K562 (cell line): ENCODE data around the gene ACP1. TPM values are rescaled to one million over a fixed set of nuclear protein-coding genes. Genes with fewer than 3 reads are reported as not detected.

Source experiments
- ATAC-seq: fragments of 200-7000 bp; cut with Tn5 transposase; 3 replicates; pipeline ENCODE4 v1.9.1; 2020; ENCODE audit warnings: moderate library complexity
- BruUV-seq: library from RNA; stranded (reverse); fragments of 400-500 nt; replicated peaks from 2 replicates; lab custom pipeline; 2021; lab: Mats Ljungman, UMichigan
- CTCF ChIA-PET: fragments of 300-600 bp; formaldehyde crosslinking; extraction: SDS; loops from one replicate; lab custom pipeline; 2021; ENCODE audit warnings: low intra/inter-chr PET ratio; lab: Yijun Ruan, JAX
- POLR2A ChIA-PET: fragments of 300-600, 350-650 bp; sonication (Branson Sonifier 250); formaldehyde crosslinking; extraction: SDS; loops from one replicate; lab custom pipeline; 2021; ENCODE audit warnings: antibody characterized with exemption, inconsistent platforms; lab: Yijun Ruan, JAX
- DNase-seq, 4 experiments: peaks; one replicate each; pipeline versions ENCODE4 v3.0.0 to v3.0.0-alpha.2; 2011 to 2018; ENCODE audit warnings: low spot score in 3 of 4, mixed read lengths in 3 of 4; ENCODE audit errors: extremely low read depth in 1 of 4
- FAIRE-seq: peaks from 2 replicates; lab custom pipeline; 2011; peaks lifted over from hg19 to GRCh38; lab: Jason Lieb, UNC
- H2AFZ ChIP-seq: 2 replicates; pipeline ENCODE4 v1.6.0; 2011; ENCODE audit warnings: low read depth, low read length, control low read depth, inconsistent platforms
- H3K27ac ChIP-seq: fragments of 200-600 bp; 3 replicates; pipeline ENCODE4 v1.8.0; 2011; ENCODE audit warnings: low read depth, mild to moderate bottlenecking, control low read depth, inconsistent platforms, low read length, moderate library complexity, mixed read lengths; ENCODE audit errors: extremely low read depth
- H3K27me3 ChIP-seq, 2 experiments: fragments of 300-600 bp in 1 of 2; 2 replicates in 1 of 2; 3 replicates in 1 of 2; pipeline versions ENCODE4 v1.6.0 to v1.8.0; 2011; ENCODE audit warnings: inconsistent platforms in 2 of 2, low read length in 2 of 2, mild to moderate bottlenecking in 1 of 2, mixed read lengths in 1 of 2, moderate library complexity in 1 of 2; ENCODE audit not compliant: control insufficient read depth in 2 of 2, insufficient read depth in 2 of 2
- H3K36me3 ChIP-seq: fragments of 300-600 bp; 3 replicates; pipeline ENCODE4 v1.8.0; 2011; ENCODE audit warnings: mild to moderate bottlenecking, low read length, inconsistent platforms; ENCODE audit not compliant: control insufficient read depth, insufficient read depth
- H3K4me1 ChIP-seq, 2 experiments: fragments of 200-600 bp in 1 of 2; replicated peaks in 1 of 2; 2 replicates in 1 of 2; 3 replicates in 1 of 2; pipeline versions ENCODE4 v1.5.1 to v1.8.0; 2011; ENCODE audit warnings: inconsistent platforms in 2 of 2, low read length in 2 of 2, mild to moderate bottlenecking in 1 of 2, mixed read lengths in 1 of 2, moderate library complexity in 1 of 2; ENCODE audit not compliant: control insufficient read depth in 2 of 2, insufficient read depth in 2 of 2
- H3K4me2 ChIP-seq: 2 replicates; pipeline ENCODE4 v1.6.1; 2011; ENCODE audit warnings: low read length, control low read depth, inconsistent platforms, mixed read lengths; ENCODE audit not compliant: insufficient read depth
- H3K4me3 ChIP-seq: fragments of 200-600 bp; sonication (generic), shearing (Covaris generic); 2 replicates; pipeline ENCODE4 v1.5.1; 2016; ENCODE audit warnings: control low read depth, inconsistent platforms
- H3K79me2 ChIP-seq: fragments of 200-600 bp; 3 replicates; pipeline ENCODE4 v1.8.0; 2011; ENCODE audit warnings: low read length, inconsistent platforms; ENCODE audit not compliant: control insufficient read depth, insufficient read depth
- H3K9ac ChIP-seq, 2 experiments: 2 replicates each; pipeline versions ENCODE4 v1.6.0 to v1.6.1; 2011; ENCODE audit warnings: low read depth in 2 of 2, low read length in 2 of 2, control low read depth in 1 of 2, inconsistent platforms in 1 of 2, mild to moderate bottlenecking in 1 of 2, mixed read lengths in 1 of 2; ENCODE audit not compliant: insufficient read depth in 1 of 2
- H3K9me1 ChIP-seq: one replicate; pipeline ENCODE4 v1.6.0; 2011; ENCODE audit warnings: inconsistent platforms, mild to moderate bottlenecking, low read length, moderate library complexity; ENCODE audit not compliant: control insufficient read depth, insufficient read depth
- H3K9me3 ChIP-seq: replicated peaks from 2 replicates; pipeline ENCODE4 v1.5.1; 2011; ENCODE audit warnings: low read depth, low read length, inconsistent platforms; ENCODE audit not compliant: control insufficient read depth, insufficient read depth
- H4K20me1 ChIP-seq: replicated peaks from 2 replicates; pipeline ENCODE4 v1.6.1; 2011; ENCODE audit warnings: low read length, inconsistent platforms, mixed read lengths; ENCODE audit not compliant: control insufficient read depth, insufficient read depth
- ATF7 ChIP-seq: fragments of 450-650 bp; IDR thresholded peaks from 2 replicates; pipeline ENCODE4 v1.7.1; 2014; ENCODE audit warnings: mild to moderate bottlenecking, moderate library complexity
- BCOR ChIP-seq: fragments of 450-650 bp; IDR thresholded peaks from 2 replicates; pipeline ENCODE4 v1.6.1; 2016
- CEBPB ChIP-seq: fragments of 450-650 bp; IDR thresholded peaks from 2 replicates; pipeline ENCODE4 v1.6.1; 2016; ENCODE audit warnings: missing genetic modification characterization, missing compliant biosample characterization
- ELF1 ChIP-seq: fragments of 200-800 bp; sonication (Bioruptor generic); IDR thresholded peaks from 2 replicates; pipeline ENCODE4 v1.6.1; 2016; ENCODE audit warnings: missing genetic modification characterization, missing compliant biosample characterization
- HDAC8 ChIP-seq: fragments of 450-650 bp; IDR thresholded peaks from 2 replicates; pipeline ENCODE4 v1.6.1; 2016; ENCODE audit warnings: mild to moderate bottlenecking, missing genetic modification characterization, moderate library complexity, missing compliant biosample characterization
- HOXB6 ChIP-seq: fragments of 250-450 bp; sonication (Bioruptor Pico); IDR thresholded peaks from 2 replicates; pipeline ENCODE4 v1.5.1; 2022; ENCODE audit warnings: mild to moderate bottlenecking, borderline replicate concordance
- MAFF ChIP-seq: IDR thresholded peaks from 2 replicates; pipeline ENCODE4 v1.6.1; 2012; ENCODE audit warnings: low read length, improper control_type of control experiment
- MAFG ChIP-seq: fragments of 450-650 bp; conservative IDR thresholded peaks from 2 replicates; pipeline ENCODE4 v1.6.1; 2016; ENCODE audit warnings: missing genetic modification characterization, missing compliant biosample characterization
- MEF2A ChIP-seq: IDR thresholded peaks from 2 replicates; pipeline ENCODE4 v1.6.1; 2011; ENCODE audit warnings: low read depth, mild to moderate bottlenecking, low read length, moderate library complexity; ENCODE audit not compliant: control insufficient read depth
- PHB2 ChIP-seq: fragments of 450-650 bp; IDR thresholded peaks from 2 replicates; pipeline ENCODE4 v1.6.1; 2017; ENCODE audit warnings: low read depth
- RBM14 ChIP-seq: fragments of 200-400 bp; formaldehyde crosslinking; IDR thresholded peaks from 2 replicates; pipeline ENCODE4 v1.6.1; 2018; ENCODE audit warnings: low read depth, mild to moderate bottlenecking, low read length, moderate library complexity, borderline replicate concordance; ENCODE audit not compliant: insufficient read depth
- RFX5 ChIP-seq: IDR thresholded peaks from 2 replicates; pipeline ENCODE4 v1.6.1; 2011; ENCODE audit warnings: low read depth, mild to moderate bottlenecking, improper control_type of control experiment, low read length
- SIX5 ChIP-seq, 2 experiments: IDR thresholded peaks; 2 replicates each; pipeline ENCODE4 v1.6.1; 2011; ENCODE audit warnings: low read length in 2 of 2, borderline replicate concordance in 1 of 2, low read depth in 1 of 2, mild to moderate bottlenecking in 1 of 2, moderate library complexity in 1 of 2; ENCODE audit not compliant: insufficient read depth in 1 of 2
- SMAD4 ChIP-seq: fragments of 250-450 bp; sonication (Bioruptor Pico); conservative IDR thresholded peaks from 2 replicates; pipeline ENCODE4 v1.8.0; 2021; ENCODE audit warnings: inconsistent platforms, mild to moderate bottlenecking, moderate library complexity
- SRSF1 ChIP-seq: fragments of 200-400 bp; formaldehyde crosslinking; IDR thresholded peaks from 2 replicates; pipeline ENCODE4 v1.6.1; 2017; ENCODE audit warnings: mild to moderate bottlenecking, low read depth, low read length, moderate library complexity
- SRSF7 ChIP-seq: fragments of 200-400 bp; formaldehyde crosslinking; optimal IDR thresholded peaks from 2 replicates; pipeline ENCODE3; 2017; ENCODE audit warnings: mild to moderate bottlenecking, low read depth, low read length
- TFAM ChIP-seq: fragments of 250-450 bp; sonication (Bioruptor Pico); conservative IDR thresholded peaks from 2 replicates; pipeline ENCODE4 v1.5.0; 2021; ENCODE audit warnings: mild to moderate bottlenecking, moderate library complexity
- XRCC4 ChIP-seq: IDR thresholded peaks from one replicate; pipeline ENCODE4 v1.6.1; 2011; ENCODE audit not compliant: insufficient read depth, insufficient read length; ENCODE audit errors: extremely low read depth
- ZNF12 ChIP-seq: sonication (generic); formaldehyde crosslinking; IDR thresholded peaks from 2 replicates; pipeline ENCODE4 v1.4.0; 2020; ENCODE audit warnings: mild to moderate bottlenecking, missing genetic modification reagents
- ZNF57 ChIP-seq: fragments of 450-650 bp; formaldehyde crosslinking; IDR thresholded peaks from 2 replicates; pipeline ENCODE4 v1.4.0; 2020; ENCODE audit warnings: mild to moderate bottlenecking, moderate library complexity
- ZNF785 ChIP-seq: fragments of 250-450 bp; sonication (Bioruptor Pico); IDR thresholded peaks from 2 replicates; pipeline ENCODE4 v1.4.0; 2020; ENCODE audit warnings: mild to moderate bottlenecking
- ZSCAN32 ChIP-seq: fragments of 450-650 bp; formaldehyde crosslinking; IDR thresholded peaks from 2 replicates; pipeline ENCODE4 v1.4.0; 2020; ENCODE audit warnings: mild to moderate bottlenecking, moderate library complexity
- whole genome bisulfite sequencing: fragments of 100-300 bp; shearing (Covaris generic); methylation state at CpG from one replicate; pipeline ENCODE4 v1.1.6; 2016; ENCODE audit warnings: low coverage, mixed read lengths; ENCODE audit not compliant: insufficient coverage; ENCODE audit errors: missing lambda C conversion rate; 5-methylcytosine and 5-hydroxymethylcytosine counted together
- in situ Hi-C: fragments of 300-500 bp; cut with MboI; formaldehyde crosslinking; loops from 4 replicates; pipeline ENCODE4 v1.15.0; 2018; ENCODE audit warnings: inconsistent platforms, mixed read lengths
- intact Hi-C: fragments of 100-400 bp; cut with micrococcal nuclease; formaldehyde crosslinking; loops from 2 replicates; pipeline ENCODE4 v1.14.2; 2022
- polyA plus RNA-seq, 8 experiments: library from polyadenylated mRNA; depleted of rRNA in 4 of 8; stranded (reverse) in 5 of 8; unstranded in 3 of 8; fragments of >200 nt; fragmentation: Nextera tagmentation in 2 of 8; fragmentation: Illumina TruSeq in 1 of 8; extraction: Ambion mirVana in 2 of 8; extraction: Trizol in 1 of 8; gene quantifications; 2 replicates each; pipeline versions ENCODE4 v1.2.1 to v1.2.3, GENCODE V29; 2011 to 2014; ENCODE audit warnings: inconsistent platforms in 1 of 8, missing spikeins in 1 of 8
- total RNA-seq, 7 experiments: library from RNA; depleted of rRNA in 6 of 7; stranded (reverse); fragments of >200 nt in 6 of 7; fragmentation: Illumina TruSeq in 2 of 7; extraction: Trizol in 2 of 7; gene quantifications; 2 replicates each; pipeline versions ENCODE4 v1.2.1 to v1.2.3, GENCODE V29; 2011 to 2021; ENCODE audit warnings: low replicate concordance in 1 of 7
- TF ChIP-seq, protein P1 (sequence below): fragments of 250-450 bp; sonication (Bioruptor Pico); IDR thresholded peaks from 2 replicates; pipeline ENCODE4 v1.8.0; 2021; ENCODE audit warnings: borderline replicate concordance, mild to moderate bottlenecking, moderate library complexity; ENCODE audit not compliant: poor library complexity, severe bottlenecking
- TF ChIP-seq, protein P2 (sequence below): fragments of 250-450 bp; sonication (Bioruptor Pico); IDR thresholded peaks from 2 replicates; pipeline ENCODE4 v1.8.0; 2022; ENCODE audit warnings: inconsistent platforms

The ACP1 gene
- total and polyA plus RNA-seq, 9 of the 15 experiments (the other 6 are each of a cell fraction or from before 2014, with no cell fraction given), result 139 to 493 (median 189) TPM

DNA sequence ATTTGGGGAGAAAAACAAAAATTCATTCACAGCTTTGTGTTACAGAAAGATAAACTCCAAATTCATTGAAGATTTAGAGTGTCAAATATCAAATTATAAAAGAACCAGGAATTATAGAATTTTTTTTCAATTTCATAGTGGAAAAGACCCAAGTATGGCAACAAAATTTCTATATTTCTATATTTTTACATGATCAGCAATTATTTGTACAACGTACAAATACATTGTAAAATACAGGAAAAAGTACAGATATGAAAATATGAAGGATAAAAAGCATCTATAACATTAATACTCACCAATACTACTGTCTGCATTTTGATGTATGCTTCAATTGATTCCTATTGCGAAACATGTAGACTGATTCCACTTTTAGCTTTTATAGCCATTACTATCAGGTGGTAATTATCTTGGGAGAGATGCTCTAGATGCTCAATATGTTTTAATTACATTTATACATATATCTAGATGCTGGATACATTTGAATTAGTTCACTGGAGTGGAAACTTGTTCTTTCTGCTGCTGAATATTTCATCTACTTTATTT, 4.9 kb upstream of the ACP1 start:
- in situ Hi-C loops, result no loop called here
- WGBS, result 53% methylated on average over 2 of the region's 2 CpGs
- Histone ChIP-seq H3K36me3 (no peaks in the 10 kb centered on the region), H2AFZ (no peak overlapping the region), H4K20me1 (no peaks in the 10 kb centered on the region), H3K9me3 (peaks cover 8% of the 10 kb centered on the region), H3K27ac (no peak overlapping the region), H3K9ac (no peak overlapping the region), H3K79me2 (peaks cover 4% of the 10 kb centered on the region), H3K4me1 (peaks cover 0 to 13% of the 10 kb centered on the region in 2 experiments; a peak in 2 of 5 replicates), H3K9me1 (no peaks in the 10 kb centered on the region), H3K4me3 (no peak overlapping the region), H3K27me3 (no peaks in the 10 kb centered on the region; a peak in 1 of 5 replicates), H3K4me2 (no peak overlapping the region)
- CTCF ChIA-PET, result no interaction called here
- POLR2A ChIA-PET, result no interaction called here
- no TSS peak for BruUV-seq
- intact Hi-C loops, result no loop called here
- ATAC-seq (no peak), DNase-seq (no peak), FAIRE-seq (no peak)
- TF ChIP-seq PHB2 (no peak), ZSCAN32 (CRISPR knock-in tag) (no peak), ELF1 (tag) (no peak), SRSF1 (no peak), SIX5 (IDR thresholded peaks at IDR 0.05; ENCODE audit: borderline replicate concordance in 1 of 2, insufficient read depth in 1 of 2, low read depth in 1 of 2, low read length in 2 of 2) (no peak), MAFF (peak; percentile 3; the same call in 1 of the 2 replicates), HOXB6 (CRISPR knock-in tag) (no peak), TFAM (CRISPR knock-in tag) (no peak), BCOR (no peak), RFX5 (no peak), ZNF12 (CRISPR knock-in tag) (no peak), MEF2A (no peak), MAFG (tag) (peak; percentile 52; the same call in 1 of the 2 replicates), ZNF785 (CRISPR knock-in tag) (no peak), SMAD4 (CRISPR knock-in tag) (no peak), XRCC4 (no peak), ZNF57 (CRISPR knock-in tag) (no peak), ATF7 (no peak), RBM14 (no peak), CEBPB (tag) (peak; percentile 72), HDAC8 (tag) (no peak), SRSF7 (no peak)
- TF ChIP-seq, protein P1, sequence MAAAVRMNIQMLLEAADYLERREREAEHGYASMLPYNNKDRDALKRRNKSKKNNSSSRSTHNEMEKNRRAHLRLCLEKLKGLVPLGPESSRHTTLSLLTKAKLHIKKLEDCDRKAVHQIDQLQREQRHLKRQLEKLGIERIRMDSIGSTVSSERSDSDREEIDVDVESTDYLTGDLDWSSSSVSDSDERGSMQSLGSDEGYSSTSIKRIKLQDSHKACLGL (CRISPR knock-in tag), result no peak
- TF ChIP-seq, protein P2, sequence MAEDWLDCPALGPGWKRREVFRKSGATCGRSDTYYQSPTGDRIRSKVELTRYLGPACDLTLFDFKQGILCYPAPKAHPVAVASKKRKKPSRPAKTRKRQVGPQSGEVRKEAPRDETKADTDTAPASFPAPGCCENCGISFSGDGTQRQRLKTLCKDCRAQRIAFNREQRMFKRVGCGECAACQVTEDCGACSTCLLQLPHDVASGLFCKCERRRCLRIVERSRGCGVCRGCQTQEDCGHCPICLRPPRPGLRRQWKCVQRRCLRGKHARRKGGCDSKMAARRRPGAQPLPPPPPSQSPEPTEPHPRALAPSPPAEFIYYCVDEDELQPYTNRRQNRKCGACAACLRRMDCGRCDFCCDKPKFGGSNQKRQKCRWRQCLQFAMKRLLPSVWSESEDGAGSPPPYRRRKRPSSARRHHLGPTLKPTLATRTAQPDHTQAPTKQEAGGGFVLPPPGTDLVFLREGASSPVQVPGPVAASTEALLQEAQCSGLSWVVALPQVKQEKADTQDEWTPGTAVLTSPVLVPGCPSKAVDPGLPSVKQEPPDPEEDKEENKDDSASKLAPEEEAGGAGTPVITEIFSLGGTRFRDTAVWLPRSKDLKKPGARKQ, result no peak
